ENCODE data around the gene IFITM5.
"Not testable (repeated sequence)": the region's sequence is repeated elsewhere in the genome, so short reads cannot be mapped to it uniquely, and the experiment has no call there.

The IFITM5 gene

GRCh38 chr11:299081-299891, at the start of gene IFITM5:
IFITM5 (minus strand) TSS chr11:299526; CDS start chr11:299490, 36 bp downstream.
- no peak for DNase-seq (ENCODE audit: low read depth, low spot score)

- no peak for DNase-seq (ENCODE audit: low read depth, low spot score)
These were observed 47.2 kb upstream of the IFITM5 start for GRCh38 chr11:346529-346928.

- no peak for DNase-seq (ENCODE audit: low read depth, low spot score)
These were observed 45.7 kb upstream of the IFITM5 start for GRCh38 chr11:344836-345578.

- DNase-seq (ENCODE audit: low read depth, low spot score), result no peak
These were observed 43.0 kb upstream of the IFITM5 start for GRCh38 chr11:342328-342727.

GRCh38 chr11:340539-341512, 41.5 kb upstream of the IFITM5 start:
- DNase-seq (ENCODE audit: low read depth, low spot score), result no peak

DNA sequence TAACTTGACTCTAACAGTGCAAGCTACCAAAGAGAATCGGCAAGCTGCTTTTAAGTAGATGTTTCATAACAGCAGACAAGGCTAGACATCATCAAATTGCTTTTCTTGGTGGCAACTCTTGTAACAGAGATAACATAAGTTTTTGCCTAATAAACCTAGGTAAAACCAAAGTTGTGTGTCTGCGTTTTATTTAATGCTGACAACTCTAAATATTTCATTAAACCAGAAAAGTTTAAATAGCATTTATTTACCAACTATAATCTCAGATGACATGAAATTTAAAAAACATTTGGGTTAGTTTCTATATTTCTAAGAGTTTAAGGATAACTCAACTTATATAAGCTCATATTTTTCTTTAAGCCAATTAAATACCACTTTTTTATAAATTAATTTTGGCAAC, 40.6 kb upstream of the IFITM5 start:
- DNase-seq (ENCODE audit: low read depth, low spot score), result no peak

GRCh38 chr11:337711-338110, 38.4 kb upstream of the IFITM5 start:
- no peak for DNase-seq (ENCODE audit: low read depth, low spot score)

DNA sequence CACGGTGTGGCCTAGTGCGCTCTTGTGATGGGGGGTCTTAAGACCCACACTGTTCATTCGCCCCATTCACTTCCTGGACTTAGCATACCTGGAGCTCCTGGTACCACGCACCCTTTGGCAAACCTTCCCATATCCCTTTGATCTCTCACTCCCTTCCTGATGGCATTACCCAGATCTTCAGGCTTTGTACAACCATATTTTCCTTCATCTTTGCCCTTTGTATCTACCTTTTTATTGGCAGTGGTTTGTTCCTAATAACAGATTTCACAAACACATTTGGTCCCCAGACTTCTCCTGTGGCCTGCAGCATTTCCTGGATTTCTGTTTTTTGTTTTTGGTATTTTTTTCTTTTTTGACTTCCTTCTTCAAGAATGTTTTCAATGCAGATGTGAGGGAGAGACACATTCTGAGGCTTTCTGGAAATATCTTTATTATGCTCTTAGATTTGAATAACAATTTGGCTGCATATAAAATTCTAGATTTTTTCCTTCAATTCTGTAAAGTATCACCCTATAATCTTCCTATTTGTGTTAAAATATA, 37.4 kb upstream of the IFITM5 start:
- DNase-seq (ENCODE audit: low read depth, low spot score), result no peak

DNA sequence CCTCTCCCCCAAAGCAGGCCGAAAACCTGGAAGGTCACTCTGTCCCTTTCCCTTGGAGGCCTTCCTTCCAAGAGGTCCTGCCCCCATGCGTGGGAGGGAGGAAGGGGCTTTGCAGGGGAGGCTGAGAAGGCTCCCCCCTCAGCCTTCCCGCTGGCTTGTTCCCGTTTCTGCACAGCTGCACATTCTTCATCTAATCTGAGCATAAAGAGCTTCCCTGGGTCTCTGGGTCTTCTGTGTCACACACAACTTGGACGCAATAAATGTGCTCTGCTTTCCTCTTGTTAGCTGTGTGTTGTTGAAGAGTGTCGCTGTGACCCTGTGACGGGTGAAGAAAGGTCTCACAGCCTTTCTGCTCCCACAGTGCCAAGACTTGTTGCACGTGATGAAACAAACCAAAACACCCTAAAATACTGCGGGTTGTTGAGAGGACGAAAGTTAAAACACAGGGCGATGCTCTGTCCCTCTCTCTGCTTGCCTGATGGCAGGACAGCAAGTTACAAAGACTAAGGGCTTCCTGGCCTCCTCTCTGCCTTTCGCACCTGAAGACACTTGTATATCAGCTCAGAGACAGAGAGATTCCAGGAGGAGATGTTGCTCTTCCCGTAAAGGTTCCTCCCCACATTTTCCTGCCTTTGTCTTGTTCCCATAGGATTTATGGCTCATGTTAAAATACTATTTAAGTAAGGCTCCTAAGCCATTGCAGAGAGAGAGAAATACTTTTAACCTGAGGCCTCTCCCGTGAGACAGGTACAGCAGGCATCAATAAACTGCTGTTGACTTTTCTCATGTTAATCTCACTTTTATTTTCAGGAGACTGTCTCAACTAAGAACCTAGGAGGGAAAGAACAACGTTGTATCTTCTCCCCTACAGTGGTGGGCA, 36.7 kb upstream of the IFITM5 start:
- peak; percentile 94 for DNase-seq (ENCODE audit: low read depth, low spot score)

DNA sequence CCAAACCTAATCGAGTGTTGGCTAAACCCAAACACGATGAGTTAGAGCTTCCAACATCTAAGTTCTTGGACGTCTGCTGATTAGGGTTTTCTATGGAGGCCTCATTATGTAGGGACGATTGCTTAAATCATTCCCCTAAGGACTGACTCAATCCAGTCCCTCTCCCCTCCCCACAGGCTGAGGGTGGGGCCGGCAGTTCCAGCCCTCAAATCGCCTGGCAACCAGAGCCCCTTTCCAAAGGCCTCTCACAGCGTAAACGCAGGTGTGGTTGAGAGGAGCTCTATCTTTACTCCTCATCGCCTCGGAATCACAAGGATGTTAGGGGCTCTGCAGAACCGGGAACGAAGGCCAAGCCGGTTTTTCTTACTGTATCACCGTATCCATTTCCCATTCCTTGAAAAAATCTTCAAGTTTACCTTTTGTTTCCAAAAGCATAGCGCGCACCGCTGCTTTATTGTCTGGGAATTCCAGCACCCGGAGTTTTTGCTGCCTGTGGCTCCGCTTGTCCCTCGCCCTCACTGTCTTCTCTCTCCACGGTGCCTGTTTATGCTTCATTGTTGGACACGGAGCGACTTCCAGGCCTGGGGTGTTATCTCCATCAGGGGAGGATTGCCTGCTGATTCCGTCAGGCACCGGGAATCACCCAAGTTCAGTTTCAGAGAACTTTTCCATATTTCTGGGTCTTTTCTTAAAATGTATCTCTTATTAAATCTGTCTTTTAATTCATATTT, 35.1 kb upstream of the IFITM5 start:
- DNase-seq (ENCODE audit: low read depth, low spot score), result no peak

- not testable (repeated sequence) for DNase-seq (ENCODE audit: low read depth, low spot score)
These were observed 34.4 kb upstream of the IFITM5 start for GRCh38 chr11:333616-334263.

DNA sequence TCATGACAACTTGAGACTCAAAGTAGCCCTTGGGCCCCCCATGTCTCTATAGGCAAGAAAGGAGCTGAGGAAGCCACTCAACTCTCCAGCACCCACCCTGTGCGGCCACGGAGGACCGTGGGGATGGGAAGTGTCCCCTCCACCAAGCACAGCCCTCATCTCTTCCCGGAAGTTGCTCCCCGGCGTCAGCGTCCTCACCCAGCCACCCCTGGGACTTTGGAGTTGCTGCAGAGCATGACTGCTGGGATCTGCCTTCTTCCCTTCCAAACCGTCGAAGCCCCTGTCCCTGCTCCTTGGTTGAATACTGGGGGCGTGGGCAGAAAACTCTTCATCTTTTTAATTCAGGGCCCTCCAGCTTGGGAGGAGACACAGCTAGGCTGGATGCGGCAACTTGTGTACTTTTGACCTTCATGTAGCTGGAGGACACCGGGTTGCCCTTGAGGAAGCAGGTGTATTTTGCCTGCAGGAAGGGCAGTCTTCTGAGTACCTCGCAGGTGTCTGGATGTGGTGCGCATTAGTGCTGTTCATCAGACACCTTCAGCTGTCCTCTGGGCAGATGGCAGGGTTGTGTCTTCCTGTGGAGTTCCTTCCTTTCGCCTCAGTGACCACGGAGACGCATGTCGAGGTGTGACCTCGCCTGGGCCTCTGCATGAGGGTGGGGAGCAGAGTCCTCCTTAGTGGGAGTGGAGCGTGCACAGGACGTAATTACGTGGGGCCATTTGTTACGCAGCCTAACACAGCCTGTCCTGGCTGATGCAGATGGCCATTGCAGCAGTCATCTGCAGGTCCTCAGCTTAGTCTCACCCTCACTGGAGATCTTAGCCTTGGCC, 33.5 kb upstream of the IFITM5 start:
- no peak for DNase-seq (ENCODE audit: low read depth, low spot score)

DNA sequence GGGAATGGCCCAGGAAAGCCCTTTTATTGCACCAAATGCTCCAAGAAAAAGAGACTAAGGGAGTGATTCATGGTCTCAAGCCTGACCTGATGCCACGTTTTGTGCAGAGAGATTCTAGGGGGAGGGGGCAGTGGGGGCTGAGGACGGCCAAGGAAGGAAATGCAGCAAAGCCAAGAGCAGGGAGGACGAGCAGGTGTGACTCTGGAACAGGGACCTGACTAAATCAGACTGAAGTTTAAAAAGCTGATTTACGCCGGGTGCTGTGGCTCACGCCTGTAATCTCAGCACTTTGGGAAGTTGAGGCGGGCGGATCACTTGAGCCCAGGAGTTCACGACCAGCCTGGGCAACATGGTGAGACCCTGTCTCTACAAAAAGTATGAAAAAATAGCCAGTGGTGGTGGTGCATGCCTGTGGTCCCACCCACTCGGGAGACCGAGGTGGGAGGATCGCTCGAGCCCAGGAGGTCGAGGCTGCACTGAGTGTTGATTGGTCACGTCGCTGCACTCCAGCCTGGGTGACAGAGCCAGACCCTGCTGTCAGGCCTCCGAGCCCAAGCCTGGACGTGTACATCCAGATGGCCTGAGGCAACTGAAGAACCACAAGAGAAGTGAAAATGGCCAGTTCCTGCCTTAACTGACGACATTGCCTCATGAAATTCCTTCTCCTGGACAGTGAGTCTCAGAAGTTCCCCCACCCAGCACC, 32.2 kb upstream of the IFITM5 start:
- no peak for DNase-seq (ENCODE audit: low read depth, low spot score)

- no peak for DNase-seq (ENCODE audit: low read depth, low spot score)
These were observed 31.5 kb upstream of the IFITM5 start for GRCh38 chr11:330694-331357.

GRCh38 chr11:330307-330693, 31.0 kb upstream of the IFITM5 start:
- DNase-seq (ENCODE audit: low read depth, low spot score), result no peak

GRCh38 chr11:329886-330253, 30.5 kb upstream of the IFITM5 start:
- DNase-seq (ENCODE audit: low read depth, low spot score), result no peak

DNA sequence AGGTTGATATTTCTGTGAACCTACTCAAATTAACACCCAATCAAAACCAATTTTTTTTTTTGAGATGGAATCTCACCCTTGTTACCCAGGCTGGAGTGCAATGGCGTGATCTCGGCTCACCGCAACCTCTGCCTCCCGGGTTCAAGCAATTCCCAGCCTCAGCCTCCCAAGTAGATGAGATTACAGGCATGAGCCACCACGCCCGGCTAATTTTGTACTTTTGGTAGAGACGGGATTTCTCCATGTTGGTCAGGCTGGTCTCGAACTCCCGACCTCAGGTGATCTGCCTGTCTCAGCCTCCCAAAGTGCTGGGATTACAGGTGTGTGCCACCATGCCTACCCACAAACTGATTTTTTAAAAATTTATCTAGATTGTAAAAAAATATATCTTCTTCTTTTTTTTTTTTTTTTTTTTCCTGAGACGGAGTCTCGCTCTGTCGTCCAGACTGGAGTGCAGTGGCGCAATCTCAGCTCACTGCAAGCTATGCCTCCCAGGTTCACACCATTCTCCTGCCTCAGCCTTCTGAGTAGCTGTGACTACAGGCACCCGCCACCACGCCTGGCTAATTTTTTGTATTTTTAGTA, 29.3 kb upstream of the IFITM5 start:
- DNase-seq (ENCODE audit: low read depth, low spot score), result not testable (repeated sequence)

Measured in brain pericyte (primary cell).